Stimulated activated memory B cell treated with anti-CD40 and anti-IgM and Interleukin-4, amounts not matched to agents 10 μg/mL and 1 μg/mL and 100 μg/mL, for 72 hours (primary cell): ENCODE measurements around the gene CRISPLD2.

Source experiments
- ATAC-seq: fragments of 150-1000 bp; cut with Tn5 transposase; 2 replicates; pipeline ENCODE4 v1.10.0; 2021
- H3K27ac Mint-ChIP-seq: one replicate; pipeline ENCODE4 v1.8.0; 2022; ENCODE audit warnings: mild to moderate bottlenecking, mixed read lengths
- H3K27me3 Mint-ChIP-seq: one replicate; pipeline ENCODE4 v1.8.0; 2022; ENCODE audit warnings: mixed read lengths
- H3K36me3 Mint-ChIP-seq: one replicate; pipeline ENCODE4 v1.8.0; 2022; ENCODE audit warnings: mixed read lengths
- H3K4me1 Mint-ChIP-seq: one replicate; pipeline ENCODE4 v1.8.0; 2022; ENCODE audit warnings: mixed read lengths
- H3K4me3 Mint-ChIP-seq: one replicate; pipeline ENCODE4 v1.8.0; 2022; ENCODE audit warnings: mild to moderate bottlenecking, moderate library complexity, mixed read lengths
- H3K9me3 Mint-ChIP-seq: one replicate; pipeline ENCODE4 v1.8.0; 2022; ENCODE audit warnings: mixed read lengths

The CRISPLD2 gene

GRCh38 chr16:84905965-84906460, 86.2 kb downstream of the CRISPLD2 start:
- no peaks in the 10 kb centered on the region for H3K9me3 Mint-ChIP-seq
- no peak overlapping the region for H3K27ac Mint-ChIP-seq
- no peaks in the 10 kb centered on the region for H3K36me3 Mint-ChIP-seq
- no peaks in the 10 kb centered on the region for H3K4me1 Mint-ChIP-seq
- H3K27me3 Mint-ChIP-seq: peaks cover 38% of the 10 kb centered on the region
- ATAC-seq: no peak
- no peak overlapping the region for H3K4me3 Mint-ChIP-seq

GRCh38 chr16:84907051-84907450, 87.3 kb downstream of the CRISPLD2 start:
- no peaks in the 10 kb centered on the region for H3K36me3 Mint-ChIP-seq
- peaks cover 37% of the 10 kb centered on the region for H3K27me3 Mint-ChIP-seq
- no peaks in the 10 kb centered on the region for H3K9me3 Mint-ChIP-seq
- no peak overlapping the region for H3K4me3 Mint-ChIP-seq
- no peaks in the 10 kb centered on the region for H3K4me1 Mint-ChIP-seq
- ATAC-seq: no peak
- no peak overlapping the region for H3K27ac Mint-ChIP-seq

- Mint-ChIP-seq H3K4me3 (no peak overlapping the region), H3K27me3 (peaks cover 42% of the 10 kb centered on the region), H3K4me1 (no peaks in the 10 kb centered on the region), H3K36me3 (no peaks in the 10 kb centered on the region), H3K27ac (no peak overlapping the region), H3K9me3 (no peaks in the 10 kb centered on the region)
- ATAC-seq: no peak
These were observed 87.8 kb downstream of the CRISPLD2 start for GRCh38 chr16:84907575-84907974.

- Mint-ChIP-seq H3K27me3 (peaks cover 62% of the 10 kb centered on the region), H3K9me3 (no peaks in the 10 kb centered on the region), H3K4me3 (no peak overlapping the region), H3K36me3 (no peaks in the 10 kb centered on the region), H3K4me1 (no peaks in the 10 kb centered on the region), H3K27ac (no peak overlapping the region)
- ATAC-seq: no peak
These were observed 89.8 kb downstream of the CRISPLD2 start for GRCh38 chr16:84909476-84910085.

GRCh38 chr16:84911486-84912216, 91.9 kb downstream of the CRISPLD2 start:
- no peaks in the 10 kb centered on the region for H3K4me1 Mint-ChIP-seq
- no peak overlapping the region for H3K27ac Mint-ChIP-seq
- H3K4me3 Mint-ChIP-seq: no peak overlapping the region
- H3K27me3 Mint-ChIP-seq: peaks cover 73% of the 10 kb centered on the region
- H3K36me3 Mint-ChIP-seq: no peaks in the 10 kb centered on the region
- no peaks in the 10 kb centered on the region for H3K9me3 Mint-ChIP-seq
- ATAC-seq: no peak

- H3K9me3 Mint-ChIP-seq: no peaks in the 10 kb centered on the region
- no peak overlapping the region for H3K27ac Mint-ChIP-seq
- H3K4me1 Mint-ChIP-seq: no peaks in the 10 kb centered on the region
- peaks cover 65% of the 10 kb centered on the region for H3K27me3 Mint-ChIP-seq
- no peak overlapping the region for H3K4me3 Mint-ChIP-seq
- no peak for ATAC-seq
- H3K36me3 Mint-ChIP-seq: no peaks in the 10 kb centered on the region
These were observed 93.5 kb downstream of the CRISPLD2 start for GRCh38 chr16:84913315-84913714.

GRCh38 chr16:84914273-84914672, 94.5 kb downstream of the CRISPLD2 start:
- ATAC-seq: no peak
- no peak overlapping the region for H3K27ac Mint-ChIP-seq
- H3K27me3 Mint-ChIP-seq: peaks cover 75% of the 10 kb centered on the region
- no peaks in the 10 kb centered on the region for H3K4me1 Mint-ChIP-seq
- no peaks in the 10 kb centered on the region for H3K9me3 Mint-ChIP-seq
- H3K4me3 Mint-ChIP-seq: no peak overlapping the region
- no peaks in the 10 kb centered on the region for H3K36me3 Mint-ChIP-seq

GRCh38 chr16:84916178-84916577, 96.4 kb downstream of the CRISPLD2 start:
- Mint-ChIP-seq H3K4me1 (no peaks in the 10 kb centered on the region), H3K4me3 (no peak overlapping the region), H3K27ac (no peak overlapping the region), H3K9me3 (no peaks in the 10 kb centered on the region), H3K27me3 (peaks cover 73% of the 10 kb centered on the region), H3K36me3 (no peaks in the 10 kb centered on the region)
- ATAC-seq: no peak

- no peak overlapping the region for H3K27ac Mint-ChIP-seq
- no peak overlapping the region for H3K4me3 Mint-ChIP-seq
- peaks cover 71% of the 10 kb centered on the region for H3K27me3 Mint-ChIP-seq
- no peaks in the 10 kb centered on the region for H3K36me3 Mint-ChIP-seq
- H3K9me3 Mint-ChIP-seq: no peaks in the 10 kb centered on the region
- no peak for ATAC-seq
- no peaks in the 10 kb centered on the region for H3K4me1 Mint-ChIP-seq
These were observed 97.1 kb downstream of the CRISPLD2 start for GRCh38 chr16:84916850-84917249.

GRCh38 chr16:84917492-84917891, 97.7 kb downstream of the CRISPLD2 start:
- Mint-ChIP-seq H3K27me3 (peaks cover 64% of the 10 kb centered on the region), H3K9me3 (no peaks in the 10 kb centered on the region), H3K27ac (no peak overlapping the region), H3K4me3 (no peak overlapping the region), H3K36me3 (no peaks in the 10 kb centered on the region), H3K4me1 (no peaks in the 10 kb centered on the region)
- no peak for ATAC-seq

- Mint-ChIP-seq H3K27ac (no peak overlapping the region), H3K4me3 (no peak overlapping the region), H3K36me3 (no peaks in the 10 kb centered on the region), H3K4me1 (no peaks in the 10 kb centered on the region), H3K9me3 (no peaks in the 10 kb centered on the region), H3K27me3 (peaks cover 57% of the 10 kb centered on the region)
- ATAC-seq: no peak
These were observed 98.5 kb downstream of the CRISPLD2 start for GRCh38 chr16:84918006-84918909.

GRCh38 chr16:84919269-84919668, 99.5 kb downstream of the CRISPLD2 start:
- no peaks in the 10 kb centered on the region for H3K36me3 Mint-ChIP-seq
- H3K9me3 Mint-ChIP-seq: no peaks in the 10 kb centered on the region
- H3K27ac Mint-ChIP-seq: no peak overlapping the region
- H3K4me1 Mint-ChIP-seq: no peaks in the 10 kb centered on the region
- peaks cover 50% of the 10 kb centered on the region for H3K27me3 Mint-ChIP-seq
- no peak for ATAC-seq
- no peak overlapping the region for H3K4me3 Mint-ChIP-seq

- no peak for ATAC-seq
- Mint-ChIP-seq H3K4me3 (no peak overlapping the region), H3K27me3 (peaks cover 50% of the 10 kb centered on the region), H3K9me3 (no peaks in the 10 kb centered on the region), H3K27ac (no peak overlapping the region), H3K36me3 (no peaks in the 10 kb centered on the region), H3K4me1 (no peaks in the 10 kb centered on the region)
These were observed 99.9 kb downstream of the CRISPLD2 start for GRCh38 chr16:84919708-84920107.

GRCh38 chr16:84920333-84920732, 100.5 kb downstream of the CRISPLD2 start:
- no peaks in the 10 kb centered on the region for H3K4me1 Mint-ChIP-seq

GRCh38 chr16:84922351-84923120, 102.8 kb downstream of the CRISPLD2 start:
- no peak for ATAC-seq

More at GRCh38 chr16:84920333-84920732, 100.5 kb downstream of the CRISPLD2 start:
- Mint-ChIP-seq H3K4me3 (no peak overlapping the region), H3K36me3 (no peaks in the 10 kb centered on the region), H3K9me3 (no peaks in the 10 kb centered on the region), H3K27me3 (peaks cover 54% of the 10 kb centered on the region), H3K27ac (no peak overlapping the region)
- no peak for ATAC-seq

More at GRCh38 chr16:84922351-84923120, 102.8 kb downstream of the CRISPLD2 start:
- H3K36me3 Mint-ChIP-seq: no peaks in the 10 kb centered on the region
- no peak overlapping the region for H3K4me3 Mint-ChIP-seq
- H3K27ac Mint-ChIP-seq: no peak overlapping the region
- no peaks in the 10 kb centered on the region for H3K9me3 Mint-ChIP-seq
- H3K27me3 Mint-ChIP-seq: peaks cover 40% of the 10 kb centered on the region
- H3K4me1 Mint-ChIP-seq: no peaks in the 10 kb centered on the region
